ENCODE results near the gene MPRIP. TPM values are rescaled to one million over a fixed set of nuclear protein-coding genes. Genes with fewer than 3 reads are reported as not detected.

Gene MPRIP
- total RNA-seq, 6 experiments from 2014 or later: 39.0 to 97.6 (median 76.7) TPM

DNA sequence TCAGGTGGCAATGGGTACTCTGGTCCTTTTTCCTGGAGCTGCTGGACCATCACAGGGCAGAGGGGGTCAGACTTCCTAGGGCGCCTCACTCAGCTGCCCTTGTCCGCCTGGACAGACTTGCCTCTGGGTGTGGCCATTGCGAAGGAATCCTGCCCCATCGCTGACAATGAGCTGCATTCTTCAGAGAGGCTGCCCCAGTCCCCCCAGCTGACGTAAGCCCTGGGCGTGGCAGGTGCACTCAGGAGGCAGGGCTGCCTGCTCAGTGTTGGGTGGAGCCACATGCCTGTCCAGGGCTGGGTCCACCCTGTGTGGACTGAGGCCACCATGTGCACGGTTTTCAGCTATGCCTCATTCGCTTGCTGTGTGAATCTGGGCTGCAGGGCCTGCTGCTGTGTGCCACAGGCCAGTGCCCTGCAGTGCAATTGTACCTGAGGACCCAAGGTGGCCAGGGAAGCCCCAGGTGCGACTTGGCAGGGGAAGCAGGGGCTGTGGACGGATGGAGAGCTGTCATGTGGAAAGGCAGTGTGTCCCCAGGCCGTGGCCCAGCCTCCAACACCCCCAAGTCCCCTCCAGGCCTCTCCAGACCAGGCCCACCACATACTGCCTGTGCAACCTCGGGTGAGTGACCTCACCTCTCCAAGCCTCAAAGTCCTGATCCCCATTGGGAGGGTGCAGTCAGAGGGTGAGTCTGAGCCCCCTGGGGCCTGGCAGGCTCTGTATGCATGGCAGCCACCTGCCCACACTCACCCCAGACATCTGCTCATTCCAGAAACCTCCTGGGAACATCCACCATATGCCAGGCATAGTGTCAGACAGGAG is 14.0 kb upstream of the MPRIP start:
- Histone ChIP-seq H3K9me3 (no peaks in the 10 kb centered on the region), H3K27ac (no peak overlapping the region), H3K36me3 (no peaks in the 10 kb centered on the region), H3K4me1 (peaks cover 0 to 10% (median 7%) of the 10 kb centered on the region in 4 donors), H3K4me3 (no peak overlapping the region), H3K27me3 (no peaks in the 10 kb centered on the region)
- WGBS (ENCODE audit: insufficient coverage, low coverage, low lambda C conversion rate, missing lambda C conversion rate): 75% methylated on average over 2 of the region's 12 CpGs
- intact Hi-C loops (cut with DNase I): no loop called here
- DNase-seq (peak in 1 of 3 donors; percentile 62), ATAC-seq (peak in 3 of 4 donors; percentile 42 to 43 (median 42))
- no peak for TF ChIP-seq POLR2A (IDR thresholded peaks at IDR 0.05)
- TF ChIP-seq, protein P1, sequence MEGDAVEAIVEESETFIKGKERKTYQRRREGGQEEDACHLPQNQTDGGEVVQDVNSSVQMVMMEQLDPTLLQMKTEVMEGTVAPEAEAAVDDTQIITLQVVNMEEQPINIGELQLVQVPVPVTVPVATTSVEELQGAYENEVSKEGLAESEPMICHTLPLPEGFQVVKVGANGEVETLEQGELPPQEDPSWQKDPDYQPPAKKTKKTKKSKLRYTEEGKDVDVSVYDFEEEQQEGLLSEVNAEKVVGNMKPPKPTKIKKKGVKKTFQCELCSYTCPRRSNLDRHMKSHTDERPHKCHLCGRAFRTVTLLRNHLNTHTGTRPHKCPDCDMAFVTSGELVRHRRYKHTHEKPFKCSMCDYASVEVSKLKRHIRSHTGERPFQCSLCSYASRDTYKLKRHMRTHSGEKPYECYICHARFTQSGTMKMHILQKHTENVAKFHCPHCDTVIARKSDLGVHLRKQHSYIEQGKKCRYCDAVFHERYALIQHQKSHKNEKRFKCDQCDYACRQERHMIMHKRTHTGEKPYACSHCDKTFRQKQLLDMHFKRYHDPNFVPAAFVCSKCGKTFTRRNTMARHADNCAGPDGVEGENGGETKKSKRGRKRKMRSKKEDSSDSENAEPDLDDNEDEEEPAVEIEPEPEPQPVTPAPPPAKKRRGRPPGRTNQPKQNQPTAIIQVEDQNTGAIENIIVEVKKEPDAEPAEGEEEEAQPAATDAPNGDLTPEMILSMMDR (IDR thresholded peaks at IDR 0.05): no peak

DNA sequence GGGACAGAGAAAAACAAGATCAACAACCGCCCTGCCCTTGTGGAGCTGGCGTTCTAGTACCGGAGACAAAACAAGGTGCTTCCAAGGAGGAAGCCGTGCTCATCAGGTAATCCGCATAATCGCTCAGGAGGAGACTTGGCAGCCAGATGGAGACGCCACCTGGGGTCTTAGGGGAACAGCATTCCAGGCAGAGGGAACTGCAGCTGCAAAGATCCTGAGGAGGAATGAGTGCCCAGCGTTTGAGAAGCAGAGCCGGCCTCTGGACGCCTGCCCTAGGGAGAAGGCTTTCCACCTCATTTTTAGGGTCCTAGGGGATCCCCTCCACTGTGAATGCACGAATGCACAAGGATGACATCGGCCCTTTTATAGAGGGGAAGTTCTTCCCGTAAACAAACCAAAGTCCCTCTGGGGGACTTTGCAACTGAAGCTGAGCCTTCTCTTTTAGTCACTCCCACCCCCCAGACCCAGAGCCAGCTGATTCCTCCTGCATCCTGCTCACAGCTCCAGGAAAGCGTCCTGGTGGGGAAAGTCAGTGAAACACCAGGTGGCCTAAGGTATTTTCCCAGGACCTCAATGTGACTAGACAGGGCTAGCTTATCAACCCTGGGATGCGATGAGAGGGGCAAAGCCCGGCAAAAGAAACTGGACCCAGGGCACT is 13.2 kb upstream of the MPRIP start:
- H3K4me3 ChIP-seq: no peak overlapping the region
- TF ChIP-seq, protein P1 (IDR thresholded peaks at IDR 0.05): no peak
- no peak for TF ChIP-seq POLR2A (IDR thresholded peaks at IDR 0.05)

DNA sequence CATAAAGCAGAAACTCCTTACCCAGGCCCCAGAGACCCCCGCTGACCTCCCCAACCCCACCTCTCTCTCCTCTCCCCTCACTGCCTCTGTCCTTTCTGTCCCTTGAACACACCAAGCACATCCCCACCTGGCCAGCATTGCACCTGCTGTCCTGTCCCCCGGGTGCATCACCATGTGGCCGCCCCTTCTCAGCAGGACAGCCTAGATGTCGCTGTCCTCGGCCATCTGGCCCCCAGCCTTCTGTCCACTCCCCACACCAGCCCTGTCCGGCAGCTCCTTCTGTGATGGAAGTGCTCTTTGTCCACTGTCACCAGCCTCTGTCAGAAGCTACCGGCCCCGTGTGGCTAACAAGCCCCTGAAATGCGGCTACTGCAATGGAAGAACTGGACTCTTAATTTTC is 12.3 kb upstream of the MPRIP start:
- Histone ChIP-seq H3K36me3 (no peaks in the 10 kb centered on the region), H3K27ac (no peak overlapping the region), H3K4me1 (peaks cover 0 to 10% (median 7%) of the 10 kb centered on the region in 4 donors), H3K9me3 (no peaks in the 10 kb centered on the region), H3K27me3 (no peaks in the 10 kb centered on the region), H3K4me3 (no peak overlapping the region)
- ATAC-seq (no peak), DNase-seq (peak in 1 of 3 donors; percentile 18)
- 75% methylated on average over 5 of the region's 9 CpGs for WGBS (ENCODE audit: insufficient coverage, low coverage, low lambda C conversion rate, missing lambda C conversion rate)
- intact Hi-C loops (cut with DNase I): no loop called here
- no peak for TF ChIP-seq POLR2A (IDR thresholded peaks at IDR 0.05)
- TF ChIP-seq, protein P1 (IDR thresholded peaks at IDR 0.05): no peak

More for the DNA sequence above, 13.2 kb upstream of the MPRIP start:
- DNase-seq: no peak
- Histone ChIP-seq H3K9me3 (no peaks in the 10 kb centered on the region), H3K27me3 (no peaks in the 10 kb centered on the region), H3K36me3 (no peaks in the 10 kb centered on the region), H3K27ac (no peak overlapping the region), H3K4me1 (peaks cover 0 to 10% (median 7%) of the 10 kb centered on the region in 4 donors)
- intact Hi-C loops (cut with DNase I): no loop called here
- ATAC-seq: no peak
- 91% methylated on average over 11 of the region's 16 CpGs for WGBS (ENCODE audit: insufficient coverage, low coverage, low lambda C conversion rate, missing lambda C conversion rate)

DNA sequence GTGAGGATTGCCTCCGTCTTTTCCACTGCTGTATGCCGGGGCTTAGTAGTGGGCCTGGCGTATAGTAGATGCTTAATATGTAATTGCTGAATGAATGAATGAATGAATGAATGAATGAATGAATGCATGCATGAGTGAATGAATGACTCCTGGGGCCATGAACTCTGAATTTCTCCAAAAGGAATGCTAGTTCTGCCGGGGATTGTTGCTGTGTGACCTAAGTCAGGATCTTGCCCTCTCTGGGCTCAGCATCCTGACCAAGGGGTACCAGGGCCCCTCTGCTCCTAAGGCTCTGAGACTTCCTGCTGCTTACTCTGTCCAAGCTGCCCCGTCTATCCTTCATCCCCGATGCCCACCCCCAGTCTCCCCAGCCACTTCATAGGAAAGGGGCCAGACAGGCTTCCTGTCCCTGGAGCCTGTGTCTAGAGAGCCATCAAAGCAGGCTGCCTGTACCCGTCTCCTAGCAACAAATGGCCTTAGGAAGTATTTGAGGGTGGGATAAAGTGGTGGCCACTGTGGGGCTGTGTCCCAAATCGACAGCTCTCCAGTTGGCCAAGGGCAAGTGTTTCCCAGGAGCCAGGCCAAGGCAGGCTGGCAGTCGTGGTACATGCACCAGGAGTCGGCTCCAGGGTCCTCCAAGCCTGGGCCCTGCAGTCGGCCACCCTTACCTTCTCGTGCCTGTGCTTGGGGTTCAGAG is 11.6 kb upstream of the MPRIP start:
- intact Hi-C loops (cut with DNase I): no loop called here
- no peak for ATAC-seq
- Histone ChIP-seq H3K4me1 (peaks cover 0 to 10% (median 7%) of the 10 kb centered on the region in 4 donors), H3K9me3 (no peaks in the 10 kb centered on the region), H3K27me3 (no peaks in the 10 kb centered on the region), H3K4me3 (no peak overlapping the region), H3K36me3 (no peaks in the 10 kb centered on the region), H3K27ac (no peak overlapping the region)
- peak in 1 of 3 donors; percentile 14 for DNase-seq
- TF ChIP-seq, protein P1 (IDR thresholded peaks at IDR 0.05): no peak
- no peak for TF ChIP-seq POLR2A (IDR thresholded peaks at IDR 0.05)
- 92% methylated on average over 4 of the region's 12 CpGs for WGBS (ENCODE audit: insufficient coverage, low coverage, low lambda C conversion rate, missing lambda C conversion rate)
